Measurements from ENCODE around the gene KLRC4. TPM values are rescaled to one million over a fixed set of nuclear protein-coding genes. Genes with fewer than 3 reads are reported as not detected.
A peak's percentile ranks its signal among the peaks of the same experiment; 100 is the strongest.

The KLRC4 gene
- total and polyA plus RNA-seq, 12 donors, result 0.67 to 0.90 TPM; not detected in 10

- H3K4me1 ChIP-seq, result peaks cover 0 to 55% (median 27%) of the 10 kb centered on the region in 9 donors
- peak in 4 of 9 donors; percentile 9 to 29 (median 23) for TF ChIP-seq CTCF (IDR thresholded peaks at IDR 0.05)
- H3K36me3 ChIP-seq, result no peaks in the 10 kb centered on the region
- no peaks in the 10 kb centered on the region for H3K27me3 ChIP-seq
- ATAC-seq (no peak), DNase-seq (no peak)
- H3K27ac ChIP-seq, result peak overlapping the region in 9 of 10 donors; percentile 81 to 97 (median 94)
- H3K4me3 ChIP-seq, result peak overlapping the region in 9 of 10 donors; percentile 44 to 96 (median 75)
- WGBS, 2 donors, result 38 to 43% methylated on average over 6 of the region's 6 CpGs
- no peaks in the 10 kb centered on the region for H3K9me3 ChIP-seq
- intact Hi-C loops (cut with DNase I), result loop anchor here in 3 of 10 donors (10.0 kb wide), 3 partner anchors 131 to 359 kb away; partner anchors contain the start of gene YBX3 (in 1 of the 3)
Measured at GRCh38 chr12:10365696-10366405, 43.7 kb downstream of the KLRC4 start.

GRCh38 chr12:10364815-10365622, 44.5 kb downstream of the KLRC4 start:
- Histone ChIP-seq H3K4me3 (peak overlapping the region; percentile 44 to 96 (median 71)), H3K9me3 (no peaks in the 10 kb centered on the region), H3K27ac (peak overlapping the region; percentile 78 to 97 (median 94)), H3K27me3 (no peaks in the 10 kb centered on the region), H3K36me3 (no peaks in the 10 kb centered on the region), H3K4me1 (peaks cover 0 to 54% (median 27%) of the 10 kb centered on the region in 9 donors)
- no peak for TF ChIP-seq CTCF (IDR thresholded peaks at IDR 0.05)
- ATAC-seq (peak; percentile 83 to 93 (median 86)), DNase-seq (peak; percentile 22 to 76)
- WGBS, 2 donors, result 1% methylated on average over 15 of the region's 15 CpGs
- intact Hi-C loops (cut with DNase I), result loop anchor here in 3 of 10 donors (5.0 to 10.0 kb wide), 4 partner anchors 130 to 360 kb away; partner anchors contain the start of genes GABARAPL1 (in 1 of the 3) and YBX3 (in 1 of the 3)

GRCh38 chr12:10363914-10364814, 45.4 kb downstream of the KLRC4 start:
- Histone ChIP-seq H3K9me3 (no peaks in the 10 kb centered on the region), H3K36me3 (no peaks in the 10 kb centered on the region), H3K4me3 (peak overlapping the region; percentile 44 to 96 (median 71)), H3K4me1 (peaks cover 0 to 54% (median 27%) of the 10 kb centered on the region in 9 donors), H3K27me3 (no peaks in the 10 kb centered on the region), H3K27ac (peak overlapping the region; percentile 78 to 97 (median 94))
- DNase-seq (peak in 1 of 2 donors; percentile 29), ATAC-seq (peak; percentile 72 to 82 (median 76))
- no peak for TF ChIP-seq CTCF (IDR thresholded peaks at IDR 0.05)
- 14 to 16% methylated on average over 19 of the region's 19 CpGs for WGBS, 2 donors
- intact Hi-C loops (cut with DNase I), result loop anchor here in 3 of 10 donors (5.0 to 10.0 kb wide), 4 partner anchors 129 to 361 kb away; partner anchors contain the start of genes GABARAPL1 (in 1 of the 3) and YBX3 (in 1 of the 3)
